Measurements from ENCODE around the gene FEZ2. TPM values are rescaled to one million over a fixed set of nuclear protein-coding genes. Genes with fewer than 3 reads are reported as not detected.
A peak's percentile ranks its signal among the peaks of the same experiment; 100 is the strongest.

FEZ2 gene
- total and polyA plus RNA-seq, 2 of the 13 experiments (the other 11 are each of a cell fraction or from before 2014, with no cell fraction given), result 42.5 to 59.1 TPM

DNA sequence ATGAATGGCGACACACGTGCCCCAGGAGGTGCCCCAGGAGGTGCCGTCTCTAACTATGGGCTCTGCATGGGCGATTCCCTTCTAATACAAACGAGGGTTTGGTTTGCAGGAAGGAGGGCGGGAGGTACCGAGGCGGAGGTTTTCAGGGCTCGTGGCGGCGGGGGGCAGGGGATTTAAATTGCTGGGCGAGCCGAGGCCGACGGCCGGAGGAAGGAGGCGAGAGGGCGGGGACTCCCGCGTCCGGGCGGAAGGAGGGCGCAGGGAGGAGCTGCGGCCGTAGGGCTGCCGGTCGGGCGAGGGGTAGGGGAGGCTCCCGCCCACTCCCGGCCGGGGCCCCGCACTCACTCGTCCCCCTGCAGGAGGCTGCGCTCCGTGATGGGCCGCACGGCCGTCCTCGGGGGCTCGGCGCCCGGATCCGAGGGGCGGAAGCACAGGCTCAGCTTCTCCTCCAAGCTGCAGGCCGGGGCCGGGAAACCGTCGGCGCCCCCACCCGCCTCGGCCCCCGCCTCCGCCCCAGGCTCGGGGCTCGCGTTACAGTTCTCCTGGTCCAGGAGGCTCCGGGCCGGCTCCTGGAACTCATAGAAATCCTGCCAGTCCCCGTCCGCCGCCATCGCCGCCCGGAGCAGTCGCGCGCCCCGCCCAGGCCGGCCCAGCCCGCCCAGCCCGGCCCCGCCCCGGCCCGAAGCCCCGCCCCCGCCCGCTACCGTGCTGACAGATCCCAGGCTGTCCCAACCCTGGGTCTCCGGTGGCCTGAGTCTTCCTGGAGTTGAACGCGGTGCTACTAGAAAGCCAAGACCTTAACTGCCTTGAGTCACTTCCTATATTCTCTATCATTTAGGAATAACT, at the start of gene FEZ2 (continued):
- peak; percentile 5; the same call in 1 of the 2 replicates for TF ChIP-seq PHF21A (CRISPR knock-in tag; IDR thresholded peaks at IDR 0.05)
- peak; percentile 41; the same call in 1 of the 2 replicates for TF ChIP-seq ZNF263 (CRISPR knock-in tag; IDR thresholded peaks at IDR 0.05)
- peak; percentile 86 for TF ChIP-seq KMT2A (CRISPR knock-in tag; IDR thresholded peaks at IDR 0.05)
- TF ChIP-seq, protein P1, sequence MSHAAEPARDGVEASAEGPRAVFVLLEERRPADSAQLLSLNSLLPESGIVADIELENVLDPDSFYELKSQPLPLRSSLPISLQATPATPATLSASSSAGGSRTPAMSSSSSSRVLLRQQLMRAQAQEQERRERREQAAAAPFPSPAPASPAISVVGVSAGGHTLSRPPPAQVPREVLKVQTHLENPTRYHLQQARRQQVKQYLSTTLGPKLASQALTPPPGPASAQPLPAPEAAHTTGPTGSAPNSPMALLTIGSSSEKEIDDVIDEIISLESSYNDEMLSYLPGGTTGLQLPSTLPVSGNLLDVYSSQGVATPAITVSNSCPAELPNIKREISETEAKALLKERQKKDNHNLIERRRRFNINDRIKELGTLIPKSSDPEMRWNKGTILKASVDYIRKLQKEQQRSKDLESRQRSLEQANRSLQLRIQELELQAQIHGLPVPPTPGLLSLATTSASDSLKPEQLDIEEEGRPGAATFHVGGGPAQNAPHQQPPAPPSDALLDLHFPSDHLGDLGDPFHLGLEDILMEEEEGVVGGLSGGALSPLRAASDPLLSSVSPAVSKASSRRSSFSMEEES (CRISPR knock-in tag; IDR thresholded peaks at IDR 0.05), result peak; percentile 49; the same call in 1 of the 2 replicates
- peak; percentile 62; the same call in 1 of the 2 replicates for TF ChIP-seq DMAP1 (CRISPR knock-in tag; IDR thresholded peaks at IDR 0.05)
- no peak for TF ChIP-seq ZSCAN20 (CRISPR knock-in tag; IDR thresholded peaks at IDR 0.05; ENCODE audit: borderline replicate concordance)
- peak; percentile 52; the same call in 1 of the 2 replicates for TF ChIP-seq SP2 (CRISPR knock-in tag; IDR thresholded peaks at IDR 0.05)
- TF ChIP-seq, protein P2, sequence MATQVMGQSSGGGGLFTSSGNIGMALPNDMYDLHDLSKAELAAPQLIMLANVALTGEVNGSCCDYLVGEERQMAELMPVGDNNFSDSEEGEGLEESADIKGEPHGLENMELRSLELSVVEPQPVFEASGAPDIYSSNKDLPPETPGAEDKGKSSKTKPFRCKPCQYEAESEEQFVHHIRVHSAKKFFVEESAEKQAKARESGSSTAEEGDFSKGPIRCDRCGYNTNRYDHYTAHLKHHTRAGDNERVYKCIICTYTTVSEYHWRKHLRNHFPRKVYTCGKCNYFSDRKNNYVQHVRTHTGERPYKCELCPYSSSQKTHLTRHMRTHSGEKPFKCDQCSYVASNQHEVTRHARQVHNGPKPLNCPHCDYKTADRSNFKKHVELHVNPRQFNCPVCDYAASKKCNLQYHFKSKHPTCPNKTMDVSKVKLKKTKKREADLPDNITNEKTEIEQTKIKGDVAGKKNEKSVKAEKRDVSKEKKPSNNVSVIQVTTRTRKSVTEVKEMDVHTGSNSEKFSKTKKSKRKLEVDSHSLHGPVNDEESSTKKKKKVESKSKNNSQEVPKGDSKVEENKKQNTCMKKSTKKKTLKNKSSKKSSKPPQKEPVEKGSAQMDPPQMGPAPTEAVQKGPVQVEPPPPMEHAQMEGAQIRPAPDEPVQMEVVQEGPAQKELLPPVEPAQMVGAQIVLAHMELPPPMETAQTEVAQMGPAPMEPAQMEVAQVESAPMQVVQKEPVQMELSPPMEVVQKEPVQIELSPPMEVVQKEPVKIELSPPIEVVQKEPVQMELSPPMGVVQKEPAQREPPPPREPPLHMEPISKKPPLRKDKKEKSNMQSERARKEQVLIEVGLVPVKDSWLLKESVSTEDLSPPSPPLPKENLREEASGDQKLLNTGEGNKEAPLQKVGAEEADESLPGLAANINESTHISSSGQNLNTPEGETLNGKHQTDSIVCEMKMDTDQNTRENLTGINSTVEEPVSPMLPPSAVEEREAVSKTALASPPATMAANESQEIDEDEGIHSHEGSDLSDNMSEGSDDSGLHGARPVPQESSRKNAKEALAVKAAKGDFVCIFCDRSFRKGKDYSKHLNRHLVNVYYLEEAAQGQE (IDR thresholded peaks at IDR 0.05; ENCODE audit: borderline replicate concordance in 1 of 2, low read depth in 1 of 2, low read length in 2 of 2), result no peak
- peak; percentile 70; the same call in 1 of the 2 replicates for TF ChIP-seq SNAPC2 (CRISPR knock-in tag; IDR thresholded peaks at IDR 0.05)
- TF ChIP-seq GATA4 (IDR thresholded peaks at IDR 0.05; ENCODE audit: borderline replicate concordance, low read depth), result peak; percentile 35; the same call in 1 of the 2 replicates
- 0 out of 2 replicates have a peak, but pooled peaks have one; percentile 53 for TF ChIP-seq ZNF501 (CRISPR knock-in tag; IDR thresholded peaks at IDR 0.05)
- TF ChIP-seq ERF (CRISPR knock-in tag; IDR thresholded peaks at IDR 0.05), result 0 out of 2 replicates have a peak, but pooled peaks have one; percentile 31
- TF ChIP-seq, protein P3, sequence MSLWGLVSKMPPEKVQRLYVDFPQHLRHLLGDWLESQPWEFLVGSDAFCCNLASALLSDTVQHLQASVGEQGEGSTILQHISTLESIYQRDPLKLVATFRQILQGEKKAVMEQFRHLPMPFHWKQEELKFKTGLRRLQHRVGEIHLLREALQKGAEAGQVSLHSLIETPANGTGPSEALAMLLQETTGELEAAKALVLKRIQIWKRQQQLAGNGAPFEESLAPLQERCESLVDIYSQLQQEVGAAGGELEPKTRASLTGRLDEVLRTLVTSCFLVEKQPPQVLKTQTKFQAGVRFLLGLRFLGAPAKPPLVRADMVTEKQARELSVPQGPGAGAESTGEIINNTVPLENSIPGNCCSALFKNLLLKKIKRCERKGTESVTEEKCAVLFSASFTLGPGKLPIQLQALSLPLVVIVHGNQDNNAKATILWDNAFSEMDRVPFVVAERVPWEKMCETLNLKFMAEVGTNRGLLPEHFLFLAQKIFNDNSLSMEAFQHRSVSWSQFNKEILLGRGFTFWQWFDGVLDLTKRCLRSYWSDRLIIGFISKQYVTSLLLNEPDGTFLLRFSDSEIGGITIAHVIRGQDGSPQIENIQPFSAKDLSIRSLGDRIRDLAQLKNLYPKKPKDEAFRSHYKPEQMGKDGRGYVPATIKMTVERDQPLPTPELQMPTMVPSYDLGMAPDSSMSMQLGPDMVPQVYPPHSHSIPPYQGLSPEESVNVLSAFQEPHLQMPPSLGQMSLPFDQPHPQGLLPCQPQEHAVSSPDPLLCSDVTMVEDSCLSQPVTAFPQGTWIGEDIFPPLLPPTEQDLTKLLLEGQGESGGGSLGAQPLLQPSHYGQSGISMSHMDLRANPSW (CRISPR knock-in tag; IDR thresholded peaks at IDR 0.05; ENCODE audit: borderline replicate concordance), result no peak
- TF ChIP-seq HDAC2 (CRISPR knock-in tag; IDR thresholded peaks at IDR 0.05), result peak; percentile 52; the same call in 1 of the 2 replicates
- TF ChIP-seq, protein P4, sequence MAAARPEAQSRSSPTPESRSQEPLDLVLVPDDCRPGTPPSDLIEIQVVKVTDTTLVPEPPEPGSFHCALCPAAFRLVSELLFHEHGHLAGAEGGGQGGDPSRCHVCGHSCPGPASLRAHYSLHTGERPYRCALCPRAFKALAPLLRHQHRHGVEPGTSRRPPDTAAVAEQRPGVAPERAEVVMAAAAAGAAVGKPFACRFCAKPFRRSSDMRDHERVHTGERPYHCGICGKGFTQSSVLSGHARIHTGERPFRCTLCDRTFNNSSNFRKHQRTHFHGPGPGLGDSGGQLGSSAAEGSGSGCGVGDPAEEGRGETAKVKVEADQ (CRISPR knock-in tag; IDR thresholded peaks at IDR 0.05; ENCODE audit: borderline replicate concordance), result no peak
- peak; percentile 77 for TF ChIP-seq AGO2 (optimal IDR thresholded peaks at IDR 0.05; ENCODE audit: low read depth, low read length)
- TF ChIP-seq, protein P5, sequence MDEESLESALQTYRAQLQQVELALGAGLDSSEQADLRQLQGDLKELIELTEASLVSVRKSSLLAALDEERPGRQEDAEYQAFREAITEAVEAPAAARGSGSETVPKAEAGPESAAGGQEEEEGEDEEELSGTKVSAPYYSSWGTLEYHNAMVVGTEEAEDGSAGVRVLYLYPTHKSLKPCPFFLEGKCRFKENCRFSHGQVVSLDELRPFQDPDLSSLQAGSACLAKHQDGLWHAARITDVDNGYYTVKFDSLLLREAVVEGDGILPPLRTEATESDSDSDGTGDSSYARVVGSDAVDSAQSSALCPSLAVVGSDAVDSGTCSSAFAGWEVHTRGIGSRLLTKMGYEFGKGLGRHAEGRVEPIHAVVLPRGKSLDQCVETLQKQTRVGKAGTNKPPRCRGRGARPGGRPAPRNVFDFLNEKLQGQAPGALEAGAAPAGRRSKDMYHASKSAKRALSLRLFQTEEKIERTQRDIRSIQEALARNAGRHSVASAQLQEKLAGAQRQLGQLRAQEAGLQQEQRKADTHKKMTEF (CRISPR knock-in tag; IDR thresholded peaks at IDR 0.05), result peak; percentile 34; the same call in 1 of the 2 replicates
- peak; percentile 87 for TF ChIP-seq ZNF547 (CRISPR knock-in tag; IDR thresholded peaks at IDR 0.05)
